HG03520 (cell line): ENCODE data around the gene AGTR2.
"Not testable (repeated sequence)": the region's sequence is repeated elsewhere in the genome, so short reads cannot be mapped to it uniquely, and the experiment has no call there.

Experiments
- ATAC-seq: cut with Tn5 transposase; IDR thresholded peaks from one replicate; pipeline ENCODE4 v1.9.1; 2021; ENCODE audit warnings: mild to moderate bottlenecking, moderate library complexity; ENCODE audit not compliant: unreplicated experiment

AGTR2 gene

GRCh38 chrX:116170511-116170910 is at the start of gene AGTR2:
AGTR2 (plus strand) TSS chrX:116170744; CDS start chrX:116172281, 1,537 bp downstream.
- no peak for ATAC-seq

- ATAC-seq = no peak
Observed at GRCh38 chrX:116135277-116135676, 35.3 kb upstream of the AGTR2 start.

- ATAC-seq = not testable (repeated sequence)
Observed at GRCh38 chrX:116141270-116141669, 29.3 kb upstream of the AGTR2 start.

- no peak for ATAC-seq
Observed at GRCh38 chrX:116142976-116143375, 27.6 kb upstream of the AGTR2 start.

- no peak for ATAC-seq
Observed at GRCh38 chrX:116172976-116173375, 2.4 kb downstream of the AGTR2 start.

GRCh38 chrX:116181300-116181699 is 10.8 kb downstream of the AGTR2 start:
- no peak for ATAC-seq

- ATAC-seq = no peak
Observed at GRCh38 chrX:116185163-116185562, 14.6 kb downstream of the AGTR2 start.

- no peak for ATAC-seq
Observed at GRCh38 chrX:116194649-116195048, 24.1 kb downstream of the AGTR2 start.

GRCh38 chrX:116198235-116198634 is 27.7 kb downstream of the AGTR2 start:
- ATAC-seq = no peak

GRCh38 chrX:116198810-116199209 is 28.3 kb downstream of the AGTR2 start:
- peak; percentile 59 for ATAC-seq

GRCh38 chrX:116204932-116205331 is 34.4 kb downstream of the AGTR2 start:
- ATAC-seq = no peak

- no peak for ATAC-seq
Observed at GRCh38 chrX:116213262-116213661, 42.7 kb downstream of the AGTR2 start.

- ATAC-seq = not testable (repeated sequence)
Observed at GRCh38 chrX:116217080-116217479, 46.5 kb downstream of the AGTR2 start.
